Esophagus muscularis mucosa (tissue), 3 donors: ENCODE measurements around the gene IRGQ.

ENCODE experiments used
- CTCF ChIP-seq, 3 experiments: fragments of 200-600 bp in 2 of 3; fragments of 450-650 bp in 1 of 3; sonication (generic) in 2 of 3; IDR thresholded peaks; one replicate each; pipeline ENCODE4 v1.5.1; 2017 to 2019; ENCODE audit warnings: antibody characterized with exemption in 3 of 3, mild to moderate bottlenecking in 2 of 3, moderate library complexity in 1 of 3
- EP300 ChIP-seq: sonication (generic); formaldehyde crosslinking; IDR thresholded peaks from one replicate; pipeline ENCODE4 v1.6.1; 2017; ENCODE audit warnings: antibody characterized with exemption

DNA sequence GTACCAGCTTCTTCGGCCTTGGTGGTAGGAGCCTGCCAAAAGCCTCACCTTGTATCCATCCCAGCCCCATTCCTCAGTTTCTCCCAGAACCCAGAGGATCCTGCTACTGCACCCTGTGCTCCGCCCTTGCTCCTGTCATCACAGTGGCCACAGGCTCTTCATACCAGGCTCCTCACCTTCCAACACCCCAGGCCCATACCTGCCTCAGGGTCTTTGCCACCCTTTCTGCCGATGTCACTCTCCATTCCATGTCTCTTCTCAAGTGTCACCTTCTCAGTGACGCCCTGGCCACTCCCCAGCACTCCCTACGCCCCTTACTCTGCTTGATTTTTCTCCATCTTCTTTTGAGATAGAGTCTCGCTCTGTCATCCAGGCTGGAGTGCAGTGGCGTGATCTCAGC, 13.9 kb upstream of the IRGQ start:
- TF ChIP-seq EP300 (no peak), CTCF (IDR thresholded peaks at IDR 0.05) (no peak)
